Coronary artery (tissue), 2 donors: ENCODE data around the gene CMTM1.

Source experiments
- DNase-seq: peaks from one replicate; pipeline ENCODE4 v3.0.0-alpha.2; 2017; ENCODE audit warnings: low spot score
- H3K27ac ChIP-seq, 2 donors: fragments of 200-600 bp; sonication (generic); one replicate each; pipeline ENCODE4 v1.5.1; 2016 to 2019
- H3K4me3 ChIP-seq: fragments of 200-600 bp; sonication (generic); 2 replicates; pipeline ENCODE4 v1.5.1; 2016; ENCODE audit warnings: mild to moderate bottlenecking, moderate library complexity
- TF ChIP-seq, protein P1 (sequence below): fragments of 200-600 bp; sonication (generic); IDR thresholded peaks from one replicate; pipeline ENCODE4 v1.5.1; 2019; ENCODE audit warnings: antibody characterized with exemption

CMTM1 gene

DNA sequence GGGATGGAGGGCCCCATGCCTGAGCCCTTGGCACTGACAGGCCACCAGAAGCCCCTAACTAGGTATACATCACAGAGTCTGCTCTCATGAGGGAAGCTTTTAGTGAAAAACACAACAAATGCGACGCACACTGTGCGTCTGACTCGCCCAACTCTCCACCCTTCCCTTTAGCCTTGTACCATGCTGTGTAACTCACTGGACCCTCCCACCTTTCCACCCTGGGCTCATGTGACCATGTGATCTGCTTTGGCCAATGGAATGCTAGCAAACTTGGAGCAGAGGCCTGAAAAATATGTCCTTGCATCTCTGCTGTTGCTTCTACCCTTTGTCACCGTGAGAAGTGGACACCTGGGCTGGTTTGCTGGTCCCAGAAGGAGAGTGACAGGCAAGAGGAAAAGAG is 37.9 kb upstream of the CMTM1 start:
- no peak overlapping the region for H3K27ac ChIP-seq
- DNase-seq: no peak
- no peak overlapping the region for H3K4me3 ChIP-seq
- TF ChIP-seq, protein P1, sequence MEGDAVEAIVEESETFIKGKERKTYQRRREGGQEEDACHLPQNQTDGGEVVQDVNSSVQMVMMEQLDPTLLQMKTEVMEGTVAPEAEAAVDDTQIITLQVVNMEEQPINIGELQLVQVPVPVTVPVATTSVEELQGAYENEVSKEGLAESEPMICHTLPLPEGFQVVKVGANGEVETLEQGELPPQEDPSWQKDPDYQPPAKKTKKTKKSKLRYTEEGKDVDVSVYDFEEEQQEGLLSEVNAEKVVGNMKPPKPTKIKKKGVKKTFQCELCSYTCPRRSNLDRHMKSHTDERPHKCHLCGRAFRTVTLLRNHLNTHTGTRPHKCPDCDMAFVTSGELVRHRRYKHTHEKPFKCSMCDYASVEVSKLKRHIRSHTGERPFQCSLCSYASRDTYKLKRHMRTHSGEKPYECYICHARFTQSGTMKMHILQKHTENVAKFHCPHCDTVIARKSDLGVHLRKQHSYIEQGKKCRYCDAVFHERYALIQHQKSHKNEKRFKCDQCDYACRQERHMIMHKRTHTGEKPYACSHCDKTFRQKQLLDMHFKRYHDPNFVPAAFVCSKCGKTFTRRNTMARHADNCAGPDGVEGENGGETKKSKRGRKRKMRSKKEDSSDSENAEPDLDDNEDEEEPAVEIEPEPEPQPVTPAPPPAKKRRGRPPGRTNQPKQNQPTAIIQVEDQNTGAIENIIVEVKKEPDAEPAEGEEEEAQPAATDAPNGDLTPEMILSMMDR: no peak

DNA sequence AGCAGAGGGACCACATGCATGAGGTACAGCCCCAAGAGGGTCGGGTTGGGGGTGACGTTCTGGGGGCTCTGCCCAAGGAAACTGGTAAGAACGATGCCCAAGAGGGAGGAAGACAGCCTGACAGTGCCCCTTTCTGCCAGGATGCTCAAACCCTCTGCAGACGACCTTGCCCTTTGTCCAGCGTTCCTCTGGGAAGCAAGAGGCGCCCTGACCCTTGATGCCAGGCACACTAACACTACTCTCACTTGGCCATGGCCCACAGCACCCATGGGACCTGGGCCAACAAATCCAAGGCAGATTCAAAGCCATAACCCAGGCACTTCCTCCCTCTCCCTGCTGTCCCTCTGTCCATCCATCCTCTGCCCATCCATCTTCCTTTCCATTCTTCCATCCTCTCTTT is 36.8 kb upstream of the CMTM1 start:
- no peak for DNase-seq
- TF ChIP-seq, protein P1: no peak
- Histone ChIP-seq H3K4me3 (no peak overlapping the region), H3K27ac (no peak overlapping the region)

- TF ChIP-seq, protein P1: no peak
- no peak for DNase-seq
- H3K27ac ChIP-seq: no peak overlapping the region
- no peak overlapping the region for H3K4me3 ChIP-seq
Measured at GRCh38 chr16:66534376-66534799, 31.9 kb upstream of the CMTM1 start.

DNA sequence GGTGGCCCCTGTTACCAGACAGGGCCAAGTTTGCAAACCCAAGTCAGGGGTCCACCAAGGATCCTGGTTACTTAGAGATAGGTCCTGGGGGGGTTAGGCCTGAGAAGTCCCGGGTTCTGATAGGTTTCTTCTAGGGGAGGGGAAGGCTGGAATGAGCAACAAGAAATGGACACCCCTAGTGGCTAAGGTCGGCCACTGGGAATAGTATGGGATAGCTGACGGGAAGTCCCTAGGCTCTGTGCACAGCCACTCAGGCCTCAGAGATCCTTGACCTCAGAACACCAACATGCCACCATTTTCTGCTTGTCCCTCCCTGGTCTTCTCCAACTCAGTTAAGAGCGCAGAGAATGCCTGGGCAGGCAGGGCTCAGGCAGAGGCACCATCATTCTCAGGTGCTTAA is 29.7 kb upstream of the CMTM1 start:
- TF ChIP-seq, protein P1: no peak
- DNase-seq: no peak
- no peak overlapping the region for H3K4me3 ChIP-seq
- H3K27ac ChIP-seq: no peak overlapping the region

- Histone ChIP-seq H3K4me3 (no peak overlapping the region), H3K27ac (no peak overlapping the region)
- DNase-seq: no peak
- TF ChIP-seq, protein P1: no peak
Measured at GRCh38 chr16:66537236-66537635, 29.0 kb upstream of the CMTM1 start.

- TF ChIP-seq, protein P1: no peak
- Histone ChIP-seq H3K27ac (no peak overlapping the region), H3K4me3 (no peak overlapping the region)
- DNase-seq: no peak
Measured at GRCh38 chr16:66538910-66539309, 27.3 kb upstream of the CMTM1 start.

GRCh38 chr16:66539623-66540469 is 26.4 kb upstream of the CMTM1 start:
- no peak for DNase-seq
- no peak overlapping the region for H3K27ac ChIP-seq
- H3K4me3 ChIP-seq: no peak overlapping the region
- TF ChIP-seq, protein P1: no peak
